Stimulated activated CD8-positive, alpha-beta memory T cell treated with anti-CD3 and anti-CD28 coated beads, Interleukin-12 subunit alpha, Interleukin-12 subunit beta, amount 100 ng/mL, for 24 hours (primary cell): ENCODE results near the gene POLR2J2.
"Not testable (repeated sequence)": the region's sequence is repeated elsewhere in the genome, so short reads cannot be mapped to it uniquely, and the experiment has no call there.

Experiments used
- DNase-seq: peaks from one replicate; pipeline ENCODE4 v3.0.0-alpha.2; 2020; ENCODE audit errors: extremely low read depth

POLR2J2 gene

DNA sequence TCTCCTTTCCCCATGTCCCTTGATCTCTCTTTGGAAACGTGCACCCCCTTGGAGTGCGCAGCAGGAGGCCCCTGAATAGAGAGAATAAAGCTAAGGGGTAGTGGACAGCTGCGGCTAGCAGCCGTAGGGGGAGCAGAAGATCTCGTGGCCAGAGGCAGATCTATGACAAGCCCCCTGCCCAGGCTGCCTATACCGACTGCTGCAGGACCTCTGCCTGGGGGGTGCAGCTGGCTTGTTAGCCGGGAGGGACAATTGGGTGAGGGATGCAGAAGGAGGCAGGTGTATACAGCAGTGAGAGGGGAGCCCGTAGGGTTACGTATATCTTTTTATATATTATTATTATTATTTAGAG lies 469 bp upstream of the POLR2J2 start:
- not testable (repeated sequence) for DNase-seq

DNA sequence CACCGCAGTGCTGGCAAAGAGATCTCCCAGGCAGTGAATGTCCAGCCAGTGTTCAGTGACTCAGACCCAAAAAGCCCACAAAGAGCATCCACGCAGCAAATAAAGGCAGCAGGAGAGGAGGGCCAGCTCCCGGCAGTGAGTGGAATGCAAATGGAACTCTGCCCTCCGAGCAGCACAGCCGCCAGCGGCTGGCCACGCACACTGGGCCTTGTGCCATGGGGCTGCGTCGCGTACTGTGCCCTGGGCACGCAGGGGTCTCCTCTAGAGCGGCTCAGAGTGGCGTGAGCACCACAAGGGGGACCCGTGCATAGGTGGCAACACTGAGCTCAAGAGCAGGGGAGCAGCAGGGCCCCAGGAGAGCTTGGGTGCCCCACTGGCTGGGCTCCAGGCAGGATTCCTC lies 3.9 kb downstream of the POLR2J2 start:
- not testable (repeated sequence) for DNase-seq

DNA sequence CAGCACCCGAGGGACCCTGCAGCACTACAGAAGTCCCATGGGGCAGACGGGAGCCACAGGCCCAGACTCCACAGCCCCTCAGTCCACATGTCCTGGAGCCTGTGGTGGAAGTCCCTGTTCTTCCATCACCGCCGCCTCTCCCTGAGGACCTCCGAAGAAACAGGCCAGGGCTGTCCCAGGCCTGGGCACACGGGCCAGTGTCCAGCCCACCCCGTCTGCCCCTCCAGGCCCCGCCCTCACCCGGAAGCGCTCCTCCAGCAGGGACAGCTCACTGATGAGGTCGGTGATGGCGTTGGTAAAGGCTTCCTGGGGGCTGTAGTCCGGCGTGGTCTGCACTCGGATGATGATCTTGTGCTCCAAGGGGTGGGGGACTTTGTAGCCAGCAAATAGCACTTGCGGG lies 4.6 kb downstream of the POLR2J2 start:
- not testable (repeated sequence) for DNase-seq

DNA sequence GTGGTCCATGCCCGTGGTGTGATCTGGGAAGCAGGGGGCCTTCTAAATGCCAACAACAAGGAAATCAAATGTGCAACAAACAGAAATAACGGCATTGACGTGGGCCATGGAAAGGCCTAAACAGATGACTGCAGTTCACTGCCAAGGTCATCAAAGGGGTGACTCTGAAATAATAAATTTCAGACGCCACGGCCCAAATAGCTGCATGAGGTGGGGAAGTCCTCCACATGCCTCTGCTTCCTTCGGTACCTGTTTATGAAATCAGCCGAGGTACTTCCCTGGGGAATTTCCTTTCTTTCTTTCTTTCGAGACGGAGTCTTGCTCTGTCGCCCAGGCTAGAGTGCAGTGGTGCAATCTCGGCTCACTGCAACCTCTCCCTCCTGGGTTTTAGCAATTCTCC lies 6.7 kb downstream of the POLR2J2 start:
- not testable (repeated sequence) for DNase-seq

DNA sequence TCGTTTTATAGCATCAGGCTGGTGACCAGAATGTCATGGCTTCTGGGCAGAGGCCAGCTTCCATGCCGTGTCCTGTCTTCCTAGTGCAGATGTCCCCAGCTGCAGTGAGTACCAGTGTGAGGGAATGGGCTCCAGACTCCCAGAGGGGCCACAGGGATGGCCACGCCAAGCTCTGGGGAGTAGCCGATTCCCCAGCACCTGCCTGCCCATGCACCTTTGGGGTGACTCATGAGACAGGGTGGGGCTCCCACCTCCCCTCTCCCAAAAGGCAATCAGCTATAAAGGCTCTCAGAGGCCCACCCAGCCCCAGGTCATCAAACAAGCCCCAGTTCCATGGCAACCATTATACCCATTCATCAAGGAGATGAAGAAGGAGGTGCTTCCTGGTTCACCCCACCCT lies 21.5 kb downstream of the POLR2J2 start, which contains the start of gene SPDYE2B:
Gene SPDYE2B (plus strand): TSS at position 396 of the 400 bp plus-strand sequence. CDS start 2,030 bp downstream, outside the sequence.
- DNase-seq: not testable (repeated sequence)

DNA sequence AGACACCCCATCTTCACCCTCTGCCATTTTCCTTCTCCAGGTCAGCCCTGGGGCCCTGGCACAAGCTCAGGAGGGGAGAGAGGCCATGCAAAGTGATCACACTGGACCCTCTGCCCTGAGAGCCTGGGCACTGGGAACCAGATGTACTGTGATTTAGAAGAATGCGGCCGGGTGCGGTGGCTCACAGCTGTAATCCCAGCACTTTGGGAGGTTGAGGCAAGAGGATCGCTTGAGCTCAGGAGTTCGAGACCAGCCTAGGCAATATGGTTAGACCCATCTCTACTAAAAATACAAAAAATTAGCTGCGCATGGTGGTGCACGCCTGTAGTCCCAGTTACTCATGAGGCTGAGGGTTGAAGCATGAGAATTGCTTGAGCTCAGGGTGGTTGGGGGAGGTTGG lies 23.6 kb downstream of the POLR2J2 start:
- not testable (repeated sequence) for DNase-seq

DNA sequence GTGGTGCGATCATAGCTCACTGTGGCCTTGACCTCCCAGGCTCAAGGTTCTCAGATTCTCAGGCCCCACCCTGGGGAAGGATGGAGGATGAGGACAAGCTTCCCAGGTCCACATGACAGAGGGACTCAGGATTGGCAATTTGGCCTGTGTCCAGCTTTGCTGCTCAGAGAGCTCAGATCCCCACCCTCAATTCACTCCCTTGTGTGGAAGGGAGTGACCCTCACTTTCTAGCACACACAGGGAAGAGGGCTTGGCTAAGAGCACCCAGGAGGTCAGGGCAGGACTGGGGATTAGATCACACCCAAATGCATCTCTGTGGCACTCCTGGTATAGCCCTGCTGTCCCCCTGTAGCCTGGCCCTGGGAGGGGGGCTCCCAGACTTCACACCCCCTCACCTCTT lies 28.1 kb downstream of the POLR2J2 start:
- not testable (repeated sequence) for DNase-seq

DNA sequence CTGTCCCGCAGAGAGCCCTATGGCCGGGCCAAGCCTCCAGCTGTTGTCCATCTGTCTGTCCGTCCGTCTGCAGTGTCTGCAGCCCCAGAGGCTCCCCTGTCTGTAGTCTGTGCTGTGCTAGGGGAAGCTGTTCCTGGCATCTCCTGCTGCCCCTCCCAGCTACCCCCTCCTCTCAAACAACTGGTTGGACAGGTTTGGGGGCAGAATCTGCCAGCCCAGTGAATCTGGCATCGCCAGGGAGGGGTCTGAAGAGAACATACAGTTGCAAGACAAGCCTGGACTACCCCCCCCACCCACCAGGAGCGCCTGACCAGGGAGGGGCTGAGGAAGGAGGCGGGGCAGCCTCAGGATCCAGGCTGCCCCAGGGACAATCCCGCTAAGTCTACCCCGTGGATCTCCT lies 28.8 kb downstream of the POLR2J2 start, which contains the start of gene UPK3BL1:
Gene UPK3BL1 (minus strand): TSS at position 101 of the 400 bp plus-strand sequence. CDS start 50 bp downstream, at position 51.
- DNase-seq: not testable (repeated sequence)

DNA sequence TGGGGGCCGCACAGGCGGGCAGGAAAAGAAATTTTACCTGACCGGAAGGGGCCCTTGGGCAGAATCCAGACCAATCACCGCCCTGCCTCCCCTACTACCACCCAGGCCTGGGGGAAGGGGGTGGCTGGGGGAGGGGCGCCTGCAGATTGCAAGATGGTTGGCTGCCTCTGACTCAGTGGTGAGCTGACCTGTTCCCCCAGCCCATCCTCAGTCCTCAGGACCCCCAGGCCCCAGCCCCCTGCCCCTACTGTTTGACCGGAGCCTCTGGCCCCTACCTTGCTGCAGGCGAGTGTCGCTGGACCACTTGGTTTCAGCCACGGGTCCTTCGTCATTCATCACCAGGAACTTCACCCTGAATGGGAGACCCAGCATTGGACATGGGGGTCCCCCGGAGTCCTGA lies 32.6 kb downstream of the POLR2J2 start:
- DNase-seq: not testable (repeated sequence)

DNA sequence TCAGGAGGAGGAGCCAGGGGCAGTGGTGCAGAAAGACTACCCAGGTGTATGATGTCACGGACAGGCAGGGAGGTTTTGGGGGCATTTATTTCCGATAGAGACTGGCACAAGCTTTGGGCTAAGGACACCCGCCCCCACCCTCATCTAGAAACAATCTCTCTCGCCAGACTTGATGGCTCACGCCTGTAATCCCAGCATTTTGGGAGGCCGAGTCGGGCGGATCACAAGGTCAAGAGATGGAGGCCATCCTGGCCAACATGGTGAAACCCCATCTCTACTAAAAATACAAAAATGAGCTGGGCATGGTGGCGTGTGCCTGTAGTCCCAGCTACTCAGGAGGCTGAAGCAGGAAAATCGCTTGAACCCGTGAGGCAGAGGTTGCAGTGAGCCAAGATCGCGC lies 34.5 kb downstream of the POLR2J2 start:
- DNase-seq: not testable (repeated sequence)

DNA sequence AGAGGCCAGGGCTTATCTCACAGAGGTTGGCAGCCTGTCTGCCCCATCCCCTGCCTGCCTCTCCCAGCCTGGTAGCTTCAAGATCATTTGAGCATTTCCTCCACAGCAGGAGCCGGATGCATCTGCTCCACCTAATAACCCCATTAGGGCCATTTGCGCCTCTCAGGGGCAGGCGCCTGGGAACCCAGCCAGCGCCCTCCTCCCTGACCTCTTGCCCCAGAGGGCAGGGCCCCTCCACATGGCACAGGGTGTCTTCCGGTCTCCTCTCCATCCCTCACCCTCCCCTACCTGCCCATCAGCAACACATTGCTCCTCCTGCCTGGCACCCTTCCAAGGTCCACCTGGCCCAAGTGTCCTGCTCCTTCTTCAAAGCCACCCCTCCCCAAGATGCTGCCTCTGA lies 36.1 kb downstream of the POLR2J2 start:
- DNase-seq: not testable (repeated sequence)

DNA sequence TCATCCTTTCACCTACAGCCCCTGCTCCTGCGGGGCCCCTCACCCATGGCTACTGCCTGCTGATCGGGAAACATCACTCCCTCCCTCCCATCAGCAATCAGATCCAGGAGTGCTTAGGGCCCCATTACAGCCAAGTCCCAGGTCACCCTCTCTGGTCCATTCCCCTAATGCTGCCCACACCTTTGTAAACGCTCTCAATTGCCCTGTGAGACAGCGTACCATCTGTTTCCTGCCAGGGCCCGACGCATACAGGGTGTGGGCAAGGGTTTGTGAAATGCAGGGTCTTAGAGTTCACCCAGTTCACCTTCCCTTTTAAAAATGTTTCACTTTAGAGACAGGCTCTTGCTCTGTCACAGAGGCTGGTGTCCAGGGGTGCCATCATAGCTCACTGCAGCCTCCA lies 37.2 kb downstream of the POLR2J2 start:
- DNase-seq: not testable (repeated sequence)

DNA sequence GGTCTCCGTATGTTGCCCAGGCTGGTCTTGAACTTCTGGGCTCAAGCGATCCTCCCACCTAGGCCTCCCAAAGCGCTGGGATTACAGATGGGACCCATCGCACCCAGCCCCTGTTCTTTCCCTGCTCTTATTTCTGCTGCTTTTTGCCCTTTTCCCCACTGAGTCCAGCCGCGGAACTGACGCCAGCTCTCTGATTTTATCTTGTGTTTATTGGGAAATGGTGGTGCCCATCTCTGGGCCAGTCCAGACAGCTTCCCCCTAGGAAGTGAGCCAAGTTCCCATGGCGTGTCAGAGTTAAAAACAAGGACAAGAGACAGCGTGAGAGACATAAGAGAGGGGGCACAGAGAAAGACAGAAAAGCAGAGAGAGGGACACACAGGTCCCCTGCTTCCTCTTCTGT lies 40.8 kb downstream of the POLR2J2 start:
- DNase-seq: not testable (repeated sequence)

DNA sequence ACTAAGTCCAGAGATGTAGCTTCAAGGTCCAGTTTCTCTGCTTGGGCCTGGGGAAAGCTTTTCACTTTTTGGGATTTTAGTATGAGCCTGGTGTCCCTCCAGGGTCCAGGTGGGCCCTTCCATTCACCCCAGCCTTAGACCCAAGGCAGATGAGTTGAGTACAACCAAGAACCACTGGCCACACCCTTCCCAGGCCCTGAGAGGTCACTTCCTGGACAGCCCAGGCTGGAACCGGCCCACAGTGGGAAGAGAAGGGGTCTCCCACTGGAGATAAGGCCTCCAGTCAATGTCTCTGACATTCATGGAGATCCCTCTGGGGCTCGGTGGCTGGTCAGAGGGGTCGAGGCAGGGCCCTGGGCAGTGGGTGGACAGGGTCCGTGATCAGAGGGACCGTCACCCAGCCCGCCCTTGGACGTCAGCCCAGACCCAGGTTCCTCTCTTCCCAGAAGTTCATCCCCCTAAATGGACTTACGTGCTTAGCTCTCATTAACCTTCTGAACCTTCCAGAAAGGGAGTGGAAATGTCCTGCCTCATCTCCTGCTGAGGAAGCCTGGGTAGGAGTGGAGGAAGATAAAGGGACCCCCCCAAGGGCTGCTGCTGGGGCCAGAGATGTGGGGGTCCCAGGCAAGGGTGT lies 44.1 kb downstream of the POLR2J2 start:
- not testable (repeated sequence) for DNase-seq

DNA sequence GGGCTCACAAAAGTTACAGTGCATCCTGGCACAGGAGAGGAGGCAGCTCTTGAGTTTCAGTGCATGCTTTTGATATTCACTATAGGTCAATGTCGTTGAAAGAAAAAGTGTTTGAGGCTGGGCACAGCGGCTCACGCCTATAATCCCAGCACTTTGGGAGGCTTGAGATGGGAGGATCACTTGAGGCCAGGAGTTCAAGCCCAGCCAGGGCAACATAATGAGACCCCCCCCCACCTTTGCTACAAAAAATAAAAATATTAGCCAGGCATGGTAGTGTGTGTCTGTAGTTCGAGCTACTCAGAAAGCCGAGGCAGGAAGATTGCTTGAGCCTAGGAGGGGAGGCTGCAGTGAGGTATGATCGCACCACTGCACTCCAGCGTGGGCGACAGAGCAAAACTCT lies 53.3 kb downstream of the POLR2J2 start:
- not testable (repeated sequence) for DNase-seq

DNA sequence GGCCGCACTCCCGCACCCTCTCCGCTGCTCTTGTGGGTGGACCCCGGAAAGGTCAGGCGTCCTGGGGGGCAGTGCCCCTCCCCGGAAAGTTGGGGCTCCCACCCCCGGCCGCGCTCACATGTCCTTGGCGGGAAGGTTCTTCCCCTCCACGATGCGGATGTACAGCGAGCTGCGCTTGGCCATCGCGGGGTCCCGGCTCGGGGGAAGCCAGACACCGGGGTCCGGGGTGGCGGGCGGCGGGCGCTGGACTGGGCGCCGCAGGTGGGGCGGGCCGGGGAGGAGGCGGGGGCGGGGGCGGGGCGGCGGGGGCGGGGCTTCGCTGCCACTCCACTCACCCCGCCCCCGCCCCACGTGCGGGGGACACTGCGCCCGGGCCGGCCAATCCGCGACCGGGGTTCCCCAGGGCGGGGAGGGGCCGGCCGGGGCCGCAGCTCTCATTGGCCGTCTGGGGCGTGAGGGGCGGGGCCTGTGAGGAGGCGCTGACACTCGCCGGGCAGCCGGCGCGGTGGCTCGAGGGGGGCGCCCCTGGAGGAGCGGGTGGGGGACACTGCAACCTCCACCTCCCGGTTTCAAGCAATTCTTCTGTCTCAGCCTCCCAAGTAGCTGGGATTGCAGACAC lies 54.8 kb downstream of the POLR2J2 start, which contains the start of gene RASA4:
Gene RASA4 (minus strand): TSS at position 250 of the 619 bp plus-strand sequence. CDS start 67 bp downstream, at position 183.
- not testable (repeated sequence) for DNase-seq
